Hepatocyte (in vitro differentiated cells): ENCODE measurements around the gene VIL1. TPM values are rescaled to one million over a fixed set of nuclear protein-coding genes. Genes with fewer than 3 reads are reported as not detected.

Source experiments
- DNase-seq: peaks from one replicate; pipeline ENCODE4 v3.0.0-alpha.2; 2016; ENCODE audit warnings: low spot score
- H2AFZ ChIP-seq: fragments of 200-600 bp; sonication (generic); 2 replicates; pipeline ENCODE4 v1.6.0; 2016; ENCODE audit warnings: antibody characterized with exemption, mild to moderate bottlenecking
- H3K27ac ChIP-seq: fragments of 200-600 bp; sonication (generic); 2 replicates; pipeline ENCODE4 v1.5.1; 2016; ENCODE audit warnings: mild to moderate bottlenecking
- H3K27me3 ChIP-seq: fragments of 200-600 bp; sonication (generic); 2 replicates; pipeline ENCODE4 v1.6.1; 2016
- H3K36me3 ChIP-seq: fragments of 200-600 bp; sonication (generic); replicated peaks from 2 replicates; pipeline ENCODE4 v1.5.1; 2016; ENCODE audit warnings: low read depth; ENCODE audit not compliant: insufficient read depth
- H3K4me1 ChIP-seq: fragments of 200-600 bp; sonication (generic); 2 replicates; pipeline ENCODE4 v1.5.1; 2016; ENCODE audit warnings: mild to moderate bottlenecking, moderate library complexity; ENCODE audit not compliant: insufficient read depth
- H3K4me2 ChIP-seq: fragments of 200-600 bp; sonication (generic); 2 replicates; pipeline ENCODE4 v1.6.0; 2016
- H3K4me3 ChIP-seq: fragments of 200-600 bp; sonication (generic); 2 replicates; pipeline ENCODE4 v1.5.1; 2016; ENCODE audit warnings: mild to moderate bottlenecking
- H3K79me2 ChIP-seq: fragments of 200-600 bp; sonication (generic); 2 replicates; pipeline ENCODE4 v1.6.0; 2017; ENCODE audit warnings: mild to moderate bottlenecking
- H3K9me2 ChIP-seq: fragments of 200-600 bp; sonication (generic); replicated peaks from 2 replicates; pipeline ENCODE4 v1.6.0; 2017; ENCODE audit warnings: mild to moderate bottlenecking; ENCODE audit not compliant: insufficient read depth
- H3K9me3 ChIP-seq: fragments of 200-600 bp; sonication (generic); 2 replicates; pipeline ENCODE4 v1.5.1; 2016; ENCODE audit warnings: low read depth, mild to moderate bottlenecking
- H4K20me1 ChIP-seq: fragments of 200-600 bp; sonication (generic); 2 replicates; pipeline ENCODE4 v1.6.0; 2016; ENCODE audit warnings: mild to moderate bottlenecking; ENCODE audit not compliant: insufficient read depth, poor library complexity, severe bottlenecking
- EZH2 ChIP-seq: fragments of 200-600 bp; sonication (generic); IDR thresholded peaks from 2 replicates; pipeline ENCODE4 v1.6.1; 2016; ENCODE audit warnings: antibody characterized with exemption, mild to moderate bottlenecking, borderline replicate concordance
- EZH2phosphoT487 ChIP-seq: fragments of 200-600 bp; sonication (generic); IDR thresholded peaks from one replicate; pipeline ENCODE4 v1.6.1; 2018; ENCODE audit warnings: antibody characterized with exemption, mild to moderate bottlenecking, low read depth, moderate library complexity; ENCODE audit not compliant: unreplicated experiment, severe bottlenecking
- WGBS: methylation state at CpG from one replicate; pipeline ENCODE4 v1.1.6; 2016; ENCODE audit warnings: low lambda C conversion rate; ENCODE audit errors: missing lambda C conversion rate; 5-methylcytosine and 5-hydroxymethylcytosine counted together
- microRNA counts: library from miRNA; unstranded; fragments of <30 nt; microRNA quantifications from one replicate; lab custom pipeline; 2017
- microRNA-seq: library from miRNA; unstranded; fragments of <30 nt; microRNA quantifications from one replicate; pipeline ENCODE4, GENCODE V29; 2017
- polyA plus RNA-seq: library from polyadenylated mRNA; unstranded; fragments of >200 nt; fragmentation: Nextera tagmentation; extraction: Ambion mirVana; gene quantifications from 2 replicates; pipeline ENCODE4 v1.2.1, GENCODE V29; 2016
- small RNA-seq: library from RNA; depleted of rRNA; stranded (forward); fragments of <200 nt; gene quantifications from one replicate; pipeline ENCODE3, GENCODE V24; 2014
- total RNA-seq: library from RNA; depleted of rRNA; stranded (reverse); fragments of >200 nt; gene quantifications from 2 replicates; pipeline ENCODE4 v1.2.3, GENCODE V29; 2014
- TF ChIP-seq, protein P1 (sequence below): fragments of 200-600 bp; sonication (generic); IDR thresholded peaks from 2 replicates; pipeline ENCODE4 v1.5.1; 2016; ENCODE audit warnings: antibody characterized with exemption, mild to moderate bottlenecking; ENCODE audit not compliant: poor library complexity

Gene VIL1
- total and polyA plus RNA-seq, 2 experiments from 2014 or later = 160 to 261 TPM

DNA sequence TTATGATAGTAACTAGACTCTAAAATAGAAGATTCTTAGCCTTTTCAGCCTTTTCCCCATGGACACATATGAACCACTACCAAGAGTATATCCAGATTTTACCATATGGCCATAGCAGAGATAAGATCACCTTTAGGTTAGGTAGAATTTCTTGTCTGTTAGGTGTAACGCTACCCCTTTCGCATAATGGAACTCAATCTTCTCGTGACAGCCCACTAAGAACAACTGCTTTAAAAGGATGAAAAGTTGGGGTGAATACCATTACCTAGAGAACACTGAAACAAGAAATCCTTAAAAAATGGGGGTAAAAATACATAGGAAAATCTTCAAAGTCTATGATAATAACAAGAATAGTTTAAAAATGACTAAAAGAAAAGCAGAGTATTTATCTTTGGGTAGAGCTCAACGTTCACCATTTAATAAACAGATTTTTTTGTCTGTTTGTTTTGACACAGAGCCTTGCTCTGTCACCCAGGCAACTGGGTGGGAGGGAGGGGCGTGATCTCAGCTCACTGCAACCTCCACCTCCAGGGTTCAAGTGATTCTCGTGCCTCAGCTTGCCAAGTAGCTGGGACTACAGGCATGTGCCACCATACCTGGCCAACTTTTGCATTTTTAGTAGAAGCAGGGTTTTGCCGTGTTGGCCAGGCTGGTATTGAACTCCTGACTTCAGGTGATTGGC lies 67.2 kb downstream of the VIL1 start:
- Histone ChIP-seq H3K9me3 (no peaks in the 10 kb centered on the region), H3K27ac (no peak overlapping the region), H3K4me3 (no peak overlapping the region), H4K20me1 (no peaks in the 10 kb centered on the region), H3K79me2 (no peaks in the 10 kb centered on the region), H3K36me3 (no peaks in the 10 kb centered on the region), H3K27me3 (no peaks in the 10 kb centered on the region), H3K9me2 (no peaks in the 10 kb centered on the region), H3K4me2 (no peak overlapping the region), H2AFZ (no peak overlapping the region), H3K4me1 (no peaks in the 10 kb centered on the region)
- no peak for DNase-seq
- TF ChIP-seq EZH2 = no peak
- TF ChIP-seq, protein P1, sequence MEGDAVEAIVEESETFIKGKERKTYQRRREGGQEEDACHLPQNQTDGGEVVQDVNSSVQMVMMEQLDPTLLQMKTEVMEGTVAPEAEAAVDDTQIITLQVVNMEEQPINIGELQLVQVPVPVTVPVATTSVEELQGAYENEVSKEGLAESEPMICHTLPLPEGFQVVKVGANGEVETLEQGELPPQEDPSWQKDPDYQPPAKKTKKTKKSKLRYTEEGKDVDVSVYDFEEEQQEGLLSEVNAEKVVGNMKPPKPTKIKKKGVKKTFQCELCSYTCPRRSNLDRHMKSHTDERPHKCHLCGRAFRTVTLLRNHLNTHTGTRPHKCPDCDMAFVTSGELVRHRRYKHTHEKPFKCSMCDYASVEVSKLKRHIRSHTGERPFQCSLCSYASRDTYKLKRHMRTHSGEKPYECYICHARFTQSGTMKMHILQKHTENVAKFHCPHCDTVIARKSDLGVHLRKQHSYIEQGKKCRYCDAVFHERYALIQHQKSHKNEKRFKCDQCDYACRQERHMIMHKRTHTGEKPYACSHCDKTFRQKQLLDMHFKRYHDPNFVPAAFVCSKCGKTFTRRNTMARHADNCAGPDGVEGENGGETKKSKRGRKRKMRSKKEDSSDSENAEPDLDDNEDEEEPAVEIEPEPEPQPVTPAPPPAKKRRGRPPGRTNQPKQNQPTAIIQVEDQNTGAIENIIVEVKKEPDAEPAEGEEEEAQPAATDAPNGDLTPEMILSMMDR = no peak
- no peak for TF ChIP-seq EZH2phosphoT487
- 86% methylated on average over 7 of the region's 7 CpGs for WGBS

DNA sequence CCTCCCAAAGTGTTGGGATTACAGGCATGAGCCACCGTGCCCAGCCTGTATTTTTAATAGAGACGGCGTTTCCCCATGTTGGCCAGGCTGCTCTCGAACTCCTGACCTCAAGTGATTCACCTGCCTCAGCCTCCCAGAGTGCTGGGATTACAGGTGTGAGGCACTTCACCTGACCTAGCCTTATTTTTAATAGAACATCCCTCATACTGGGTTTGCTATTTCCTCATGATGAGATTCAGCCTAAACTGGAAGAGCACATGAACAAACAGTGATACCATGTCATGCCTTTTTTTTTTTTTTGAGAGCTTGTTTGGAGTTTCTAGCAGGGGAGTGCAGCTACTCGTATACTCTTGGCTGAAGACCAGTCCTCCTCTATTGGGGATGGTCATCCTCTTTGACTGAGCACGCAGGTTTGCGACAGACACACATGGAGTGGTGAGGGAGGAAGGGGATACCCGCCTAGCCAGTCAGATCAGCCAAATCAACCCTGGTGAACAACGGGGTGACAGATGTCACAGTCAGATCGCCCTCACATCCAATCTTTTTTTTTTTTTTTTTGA lies 81.7 kb downstream of the VIL1 start:
- Histone ChIP-seq H3K9me2 (no peaks in the 10 kb centered on the region), H3K27me3 (no peaks in the 10 kb centered on the region), H4K20me1 (no peaks in the 10 kb centered on the region), H3K4me2 (no peak overlapping the region), H3K36me3 (no peaks in the 10 kb centered on the region), H3K9me3 (no peaks in the 10 kb centered on the region), H3K27ac (no peak overlapping the region), H3K4me3 (no peak overlapping the region), H2AFZ (no peak overlapping the region), H3K79me2 (no peaks in the 10 kb centered on the region), H3K4me1 (peaks cover 7% of the 10 kb centered on the region)
- no peak for DNase-seq
- TF ChIP-seq, protein P1 = no peak
- no peak for TF ChIP-seq EZH2
- TF ChIP-seq EZH2phosphoT487 = no peak
- 98% methylated on average over 10 of the region's 10 CpGs for WGBS

DNA sequence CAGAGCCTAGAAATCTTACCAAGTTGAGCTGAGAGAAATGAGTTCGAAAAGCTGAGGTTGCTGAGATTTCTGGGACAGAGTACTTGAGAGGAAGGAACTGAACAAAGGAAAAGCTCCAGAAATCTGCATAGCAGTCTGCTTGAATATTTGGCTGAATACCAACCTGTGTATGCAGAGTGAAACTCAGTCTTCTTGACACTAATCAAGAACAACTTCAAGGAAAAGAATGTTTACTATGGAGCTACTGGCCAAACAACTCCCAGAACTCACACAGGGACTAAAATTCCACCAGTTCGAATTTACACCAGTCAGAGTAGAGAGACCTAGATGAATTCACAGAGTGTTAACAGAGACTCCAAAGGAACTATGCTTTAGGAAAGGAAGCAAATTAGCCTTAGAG lies 82.7 kb downstream of the VIL1 start:
- Histone ChIP-seq H3K4me2 (no peak overlapping the region), H3K36me3 (no peaks in the 10 kb centered on the region), H3K9me2 (no peaks in the 10 kb centered on the region), H3K27ac (peak overlapping the region; percentile 49), H2AFZ (no peak overlapping the region), H3K79me2 (no peaks in the 10 kb centered on the region), H3K27me3 (no peaks in the 10 kb centered on the region), H3K9me3 (no peaks in the 10 kb centered on the region), H4K20me1 (no peaks in the 10 kb centered on the region), H3K4me3 (no peak overlapping the region), H3K4me1 (peaks cover 7% of the 10 kb centered on the region)
- peak; percentile 8 for DNase-seq
- TF ChIP-seq EZH2 (no peak), EZH2phosphoT487 (no peak)
- TF ChIP-seq, protein P1 = no peak
- 61% methylated on average over 2 of the region's 2 CpGs for WGBS

MicroRNAs encoded within 50 kb of the gene (microRNA counts, 767-probe panel; counts per million panel counts)
- microRNA hsa-miR-26b-5p (lab: Ali Mortazavi, UCI) = 9,374 counts per million, percentile 74 among the panel's probes with 10 or more counts

Small RNAs within 50 kb of the gene (microRNA-seq; reads per million reads assigned to microRNA genes)
- 65,817 reads per million, percentile 99 among the genes with 10 or more reads in this experiment for gene MIR26B

Small RNAs within 50 kb of the gene (small RNA-seq; reads per million reads assigned to genes)
- gene MIR26B = 827 reads per million, percentile 99 among the genes with 10 or more reads in this experiment

Other genes with a start within 250 kb of the VIL1 start
- gene ARPC2, start 201.9 kb upstream of the VIL1 start, total RNA-seq = 310 and 312 TPM in 2 replicates
- gene ARPC2, start 201.9 kb upstream of the VIL1 start, polyA plus RNA-seq = 436 and 482 TPM in 2 replicates
- 6.1 and 10.9 TPM in 2 replicates for gene GPBAR1, start 158.1 kb upstream of the VIL1 start, total RNA-seq
- gene GPBAR1, start 158.1 kb upstream of the VIL1 start, polyA plus RNA-seq = 23.4 and 25.6 TPM in 2 replicates
- gene AAMP, start 149.0 kb upstream of the VIL1 start, total RNA-seq = 104 and 140 TPM in 2 replicates
- 166 and 179 TPM in 2 replicates for gene AAMP, start 149.0 kb upstream of the VIL1 start, polyA plus RNA-seq
- 48.7 and 56.3 TPM in 2 replicates for gene PNKD, start 148.6 kb upstream of the VIL1 start, total RNA-seq
- gene PNKD, start 148.6 kb upstream of the VIL1 start, polyA plus RNA-seq = 140 and 145 TPM in 2 replicates
- gene TMBIM1, start 126.6 kb upstream of the VIL1 start, total RNA-seq = 167 and 224 TPM in 2 replicates
- gene TMBIM1, start 126.6 kb upstream of the VIL1 start, polyA plus RNA-seq = 265 and 302 TPM in 2 replicates
- gene CATIP, start 62.3 kb upstream of the VIL1 start, total RNA-seq = 0.33 TPM in 1 of 2 replicates, not detected in the other
- gene CATIP, start 62.3 kb upstream of the VIL1 start, polyA plus RNA-seq = 0.39 and 0.70 TPM in 2 replicates
- 0.60 and 0.72 TPM in 2 replicates for gene SLC11A1, start 36.9 kb upstream of the VIL1 start, total RNA-seq
- gene SLC11A1, start 36.9 kb upstream of the VIL1 start, polyA plus RNA-seq = 0.74 and 1.2 TPM in 2 replicates
- 124 and 142 TPM in 2 replicates for gene CTDSP1, start 19.3 kb upstream of the VIL1 start, total RNA-seq
- gene CTDSP1, start 19.3 kb upstream of the VIL1 start, polyA plus RNA-seq = 48.4 and 53.1 TPM in 2 replicates
- 10.2 and 12.8 TPM in 2 replicates for gene USP37, start 149.2 kb downstream of the VIL1 start, total RNA-seq
- 4.2 and 5.7 TPM in 2 replicates for gene USP37, start 149.2 kb downstream of the VIL1 start, polyA plus RNA-seq
- 44.5 and 51.3 TPM in 2 replicates for gene CNOT9, start 149.7 kb downstream of the VIL1 start, total RNA-seq
- gene CNOT9, start 149.7 kb downstream of the VIL1 start, polyA plus RNA-seq = 16.2 and 21.4 TPM in 2 replicates
- gene PLCD4, start 188.8 kb downstream of the VIL1 start, total RNA-seq = 0.52 and 1.7 TPM in 2 replicates
- 0.65 and 1.0 TPM in 2 replicates for gene PLCD4, start 188.8 kb downstream of the VIL1 start, polyA plus RNA-seq
- gene ZNF142, start 240.5 kb downstream of the VIL1 start, total RNA-seq = 5.4 and 6.0 TPM in 2 replicates
- gene ZNF142, start 240.5 kb downstream of the VIL1 start, polyA plus RNA-seq = 7.7 and 8.9 TPM in 2 replicates
- 21.6 and 24.3 TPM in 2 replicates for gene BCS1L, start 240.6 kb downstream of the VIL1 start, total RNA-seq
- gene BCS1L, start 240.6 kb downstream of the VIL1 start, polyA plus RNA-seq = 48.1 and 58.3 TPM in 2 replicates